SHP77 treated with DMSO at 0.1 percent for 48 hours (cell line): ENCODE data around the gene YOD1.

Source experiments
- DNase-seq: peaks from one replicate; lab custom pipeline; 2025; lab: John Stamatoyannopoulos, UW

The YOD1 gene

GRCh38 chr1:207006914-207007313, 44.1 kb downstream of the YOD1 start:
- DNase-seq: no peak

- no peak for DNase-seq
Observed at GRCh38 chr1:207006083-207006482, 44.9 kb downstream of the YOD1 start.

DNA sequence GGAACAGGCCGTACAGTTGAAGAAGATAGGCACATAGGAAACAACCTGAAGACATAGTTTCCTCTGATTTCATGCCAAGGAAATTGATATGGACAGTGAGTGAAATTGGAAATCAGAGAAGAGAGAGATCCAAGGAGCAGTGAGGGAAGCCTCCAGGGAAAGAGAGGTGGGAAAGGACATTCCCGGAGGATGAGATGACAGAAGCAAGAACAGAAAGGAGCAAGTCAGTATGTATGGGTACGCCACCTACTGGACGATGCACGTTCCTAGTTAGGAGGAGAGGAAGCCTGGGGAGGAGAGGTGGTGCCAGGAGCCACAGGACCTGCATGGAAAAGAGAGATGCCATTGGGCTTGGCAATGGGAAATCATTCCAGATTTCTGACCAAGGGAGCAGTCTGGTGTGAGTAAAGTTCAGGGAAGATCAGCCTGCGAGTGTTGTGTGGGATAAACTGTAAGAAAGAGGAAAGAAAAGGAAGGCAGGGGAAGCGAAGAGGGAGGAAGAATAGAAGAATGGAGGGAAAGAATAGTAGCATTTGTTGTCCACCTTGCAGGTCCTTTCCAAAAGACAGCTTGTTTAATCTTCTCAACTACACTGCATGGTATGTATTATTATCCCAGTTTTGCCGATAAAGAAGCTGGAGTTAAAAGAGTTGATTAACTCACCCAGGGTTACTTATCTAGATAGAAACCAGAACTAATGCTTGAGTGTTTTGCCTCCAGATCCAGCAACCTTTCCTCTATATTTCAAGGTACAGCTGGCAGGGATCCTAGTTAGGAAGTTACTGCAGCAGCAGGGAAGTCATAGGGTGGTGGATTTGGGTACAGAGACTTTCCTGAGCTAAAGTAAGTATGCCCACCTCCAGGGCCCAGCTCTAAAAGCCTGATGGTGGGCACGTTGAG, 45.8 kb downstream of the YOD1 start:
- no peak for DNase-seq

- DNase-seq: no peak
Observed at GRCh38 chr1:207003210-207003609, 47.8 kb downstream of the YOD1 start.

- no peak for DNase-seq
Observed at GRCh38 chr1:207002724-207003146, 48.3 kb downstream of the YOD1 start.

DNA sequence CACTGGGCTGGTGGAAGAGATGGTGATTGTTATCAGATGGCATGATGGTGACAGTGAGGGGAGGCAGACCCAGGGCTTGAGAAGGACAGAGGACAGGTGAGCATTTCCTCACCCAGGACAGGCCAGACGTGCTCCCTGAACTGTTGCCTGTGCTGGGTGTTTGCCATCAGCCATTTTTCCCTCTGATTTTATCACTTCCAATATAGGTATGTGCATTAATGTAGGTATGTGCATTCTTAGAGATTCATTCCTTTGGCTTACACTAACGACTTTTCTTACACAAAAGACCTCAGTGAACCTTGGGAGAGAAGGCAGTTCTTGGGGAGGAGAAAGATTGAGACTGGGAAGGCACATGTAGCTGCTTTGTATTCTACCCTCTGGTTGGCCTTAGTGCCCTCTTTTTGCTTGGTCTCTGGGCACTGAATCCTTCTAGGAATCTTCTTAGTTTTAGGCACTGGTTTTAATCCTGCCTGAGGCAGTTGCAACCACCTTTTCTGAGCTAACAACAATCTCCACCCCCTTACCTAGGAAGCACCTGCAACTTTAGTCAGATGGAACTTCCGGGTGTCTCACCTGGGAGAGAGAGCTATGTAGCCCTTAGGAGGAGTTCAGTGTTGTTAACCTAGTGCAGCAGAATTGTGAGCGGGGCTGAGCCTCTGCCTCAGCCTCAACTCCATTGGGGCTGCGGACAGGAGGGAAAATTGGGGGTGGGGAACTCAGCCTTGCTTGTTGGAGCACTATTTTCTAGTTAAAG, 49.3 kb downstream of the YOD1 start:
- DNase-seq: no peak

DNA sequence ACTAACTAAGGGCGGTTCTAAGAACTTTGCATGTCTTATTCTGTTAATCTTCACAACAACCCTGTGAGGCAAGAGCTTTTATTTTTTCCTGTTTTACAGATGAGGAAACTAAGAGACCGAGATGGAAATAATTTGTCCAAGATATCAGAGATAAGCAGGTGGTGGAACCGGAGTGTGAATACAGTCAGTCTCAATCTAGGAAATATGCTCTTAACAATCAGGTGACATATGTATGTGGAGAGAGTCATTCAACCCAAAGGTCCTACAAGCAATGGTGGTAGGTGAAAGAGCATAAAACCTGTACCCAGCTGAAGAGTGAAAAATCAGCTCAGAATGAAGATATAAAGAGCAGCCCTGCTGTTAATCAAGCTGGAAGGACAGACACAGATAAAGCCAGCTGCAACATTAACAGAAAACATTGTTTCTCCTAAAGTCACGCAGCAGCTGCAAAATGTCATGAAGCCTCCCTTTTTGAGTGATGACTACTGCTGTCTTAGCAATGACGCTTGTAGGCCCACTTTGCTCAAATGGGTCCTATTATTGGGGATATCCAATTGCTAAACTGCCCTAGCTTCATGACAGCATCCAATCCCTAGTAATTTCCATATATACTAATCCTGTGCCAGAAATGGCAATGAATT, 50.2 kb downstream of the YOD1 start:
- no peak for DNase-seq

DNA sequence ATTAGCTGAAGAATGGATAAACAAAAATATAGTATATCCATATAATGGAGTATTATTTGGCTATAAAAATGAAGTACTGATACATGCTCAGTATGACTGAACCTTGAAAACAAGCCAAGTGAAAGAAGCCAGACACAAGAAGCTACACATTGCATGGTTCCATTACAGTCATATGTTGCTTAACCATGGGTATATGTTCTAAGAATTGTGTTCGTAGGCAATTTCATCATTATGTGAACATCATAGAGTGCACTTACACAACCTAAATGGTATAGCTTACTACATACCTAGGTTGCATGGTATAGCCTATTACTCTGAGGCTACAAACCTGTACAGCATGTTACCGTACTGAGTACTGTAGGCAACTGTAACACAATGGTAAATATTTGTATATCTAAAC, 52.2 kb downstream of the YOD1 start:
- DNase-seq: no peak
